Measurements from ENCODE around the gene SEMA6A. TPM values are rescaled to one million over a fixed set of nuclear protein-coding genes. Genes with fewer than 3 reads are reported as not detected.
A peak's percentile ranks its signal among the peaks of the same experiment; 100 is the strongest.

The SEMA6A gene
- total and polyA plus RNA-seq, 8 donors, result 8.9 to 24.5 (median 14.1) TPM

GRCh38 chr5:116604805-116605204 is 30.2 kb upstream of the SEMA6A start:
- no peaks in the 10 kb centered on the region for H3K36me3 ChIP-seq
- TF ChIP-seq, protein P1, sequence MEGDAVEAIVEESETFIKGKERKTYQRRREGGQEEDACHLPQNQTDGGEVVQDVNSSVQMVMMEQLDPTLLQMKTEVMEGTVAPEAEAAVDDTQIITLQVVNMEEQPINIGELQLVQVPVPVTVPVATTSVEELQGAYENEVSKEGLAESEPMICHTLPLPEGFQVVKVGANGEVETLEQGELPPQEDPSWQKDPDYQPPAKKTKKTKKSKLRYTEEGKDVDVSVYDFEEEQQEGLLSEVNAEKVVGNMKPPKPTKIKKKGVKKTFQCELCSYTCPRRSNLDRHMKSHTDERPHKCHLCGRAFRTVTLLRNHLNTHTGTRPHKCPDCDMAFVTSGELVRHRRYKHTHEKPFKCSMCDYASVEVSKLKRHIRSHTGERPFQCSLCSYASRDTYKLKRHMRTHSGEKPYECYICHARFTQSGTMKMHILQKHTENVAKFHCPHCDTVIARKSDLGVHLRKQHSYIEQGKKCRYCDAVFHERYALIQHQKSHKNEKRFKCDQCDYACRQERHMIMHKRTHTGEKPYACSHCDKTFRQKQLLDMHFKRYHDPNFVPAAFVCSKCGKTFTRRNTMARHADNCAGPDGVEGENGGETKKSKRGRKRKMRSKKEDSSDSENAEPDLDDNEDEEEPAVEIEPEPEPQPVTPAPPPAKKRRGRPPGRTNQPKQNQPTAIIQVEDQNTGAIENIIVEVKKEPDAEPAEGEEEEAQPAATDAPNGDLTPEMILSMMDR (IDR thresholded peaks at IDR 0.05), result no peak
- FAIRE-seq (no peak), DNase-seq (no peak), ATAC-seq (no peak)
- no peaks in the 10 kb centered on the region for H3K9me3 ChIP-seq
- WGBS, 2 donors, result 63 to 68% methylated on average over 4 of the region's 4 CpGs
- H3K27ac ChIP-seq, result no peak overlapping the region
- H3K27me3 ChIP-seq, result no peaks in the 10 kb centered on the region
- H3K4me3 ChIP-seq, result no peak overlapping the region
- intact Hi-C loops (cut with DNase I), result no loop called here
- no peaks in the 10 kb centered on the region for H3K4me1 ChIP-seq

DNA sequence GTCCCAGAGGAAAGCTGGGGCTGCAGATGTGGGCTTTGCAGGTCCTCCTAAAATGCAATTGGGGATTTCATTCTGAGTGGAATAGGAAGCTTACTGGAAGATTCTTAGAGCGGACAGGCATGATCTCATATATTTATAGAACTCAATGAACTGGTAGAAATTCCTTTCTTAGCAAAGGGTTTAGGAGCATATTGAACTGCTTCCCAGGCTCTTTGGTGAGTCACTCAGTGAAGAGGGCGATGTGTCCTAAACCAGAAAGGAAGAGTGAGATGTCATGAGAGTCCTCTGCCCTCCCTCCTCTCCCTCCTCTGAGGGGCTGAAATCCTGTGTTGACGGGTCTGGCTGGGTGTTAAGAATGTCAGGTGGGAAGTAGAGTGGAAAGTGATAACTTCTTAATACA is 26.3 kb upstream of the SEMA6A start:
- WGBS, 2 donors, result 81 to 89% methylated on average over 3 of the region's 3 CpGs
- TF ChIP-seq, protein P1 (IDR thresholded peaks at IDR 0.05), result no peak
- Histone ChIP-seq H3K9me3 (no peaks in the 10 kb centered on the region), H3K36me3 (no peaks in the 10 kb centered on the region), H3K27ac (no peak overlapping the region), H3K4me3 (no peak overlapping the region), H3K4me1 (no peaks in the 10 kb centered on the region), H3K27me3 (no peaks in the 10 kb centered on the region)
- ATAC-seq, result peak in 1 of 4 donors; percentile 41
- no peak for FAIRE-seq
- no peak for DNase-seq
- intact Hi-C loops (cut with DNase I), result no loop called here

- intact Hi-C loops (cut with DNase I), result no loop called here
- DNase-seq (no peak), FAIRE-seq (no peak), ATAC-seq (no peak)
- Histone ChIP-seq H3K4me3 (no peak overlapping the region), H3K36me3 (no peaks in the 10 kb centered on the region), H3K27ac (no peak overlapping the region), H3K4me1 (no peaks in the 10 kb centered on the region), H3K27me3 (no peaks in the 10 kb centered on the region), H3K9me3 (no peaks in the 10 kb centered on the region)
- TF ChIP-seq, protein P1 (IDR thresholded peaks at IDR 0.05), result no peak
- WGBS, 2 donors, result 85 to 94% methylated on average over 1 of the region's 1 CpG
Measured at GRCh38 chr5:116598911-116599310, 24.3 kb upstream of the SEMA6A start.

- no peak for ATAC-seq
- H3K36me3 ChIP-seq, result no peaks in the 10 kb centered on the region
- WGBS, 2 donors, result 34 to 41% methylated on average over 3 of the region's 3 CpGs
- H3K27ac ChIP-seq, result no peak overlapping the region
- intact Hi-C loops (cut with DNase I), result no loop called here
- FAIRE-seq, result no peak
- TF ChIP-seq, protein P1 (IDR thresholded peaks at IDR 0.05), result no peak
- H3K4me1 ChIP-seq, result no peaks in the 10 kb centered on the region
- H3K4me3 ChIP-seq, result no peak overlapping the region
- no peak for DNase-seq
- H3K27me3 ChIP-seq, result no peaks in the 10 kb centered on the region
- H3K9me3 ChIP-seq, result no peaks in the 10 kb centered on the region
Measured at GRCh38 chr5:116595498-116595897, 20.9 kb upstream of the SEMA6A start.

DNA sequence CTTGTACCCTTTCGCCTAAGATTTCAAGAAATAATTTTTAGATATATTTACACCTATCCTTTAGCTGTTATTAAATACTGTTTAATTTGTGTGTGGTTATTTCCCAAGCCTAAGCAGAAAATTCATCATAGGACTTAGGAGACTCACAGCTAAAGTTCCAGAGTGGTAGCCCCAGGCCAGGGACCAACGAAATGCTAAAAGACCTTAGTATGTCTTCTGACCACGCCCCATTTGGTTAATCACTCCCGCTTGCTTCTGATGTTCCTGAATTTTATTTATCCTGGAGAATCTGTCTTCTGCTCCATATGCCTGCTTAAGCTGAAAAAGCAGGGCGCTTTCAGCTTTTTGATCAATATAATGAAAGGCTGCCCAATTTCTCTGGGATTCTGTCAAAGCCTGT is 18.7 kb upstream of the SEMA6A start:
- no peak for ATAC-seq
- H3K4me3 ChIP-seq, result no peak overlapping the region
- no peak for DNase-seq
- H3K27ac ChIP-seq, result no peak overlapping the region
- H3K36me3 ChIP-seq, result no peaks in the 10 kb centered on the region
- WGBS, 2 donors, result 89 to 92% methylated on average over 5 of the region's 5 CpGs
- no peaks in the 10 kb centered on the region for H3K9me3 ChIP-seq
- intact Hi-C loops (cut with DNase I), result no loop called here
- H3K27me3 ChIP-seq, result no peaks in the 10 kb centered on the region
- H3K4me1 ChIP-seq, result no peaks in the 10 kb centered on the region
- no peak for FAIRE-seq
- TF ChIP-seq, protein P1 (IDR thresholded peaks at IDR 0.05), result no peak
